ENCODE data around the gene SEMA5A.

The SEMA5A gene

GRCh38 chr5:9251379-9251980 is 294.4 kb downstream of the SEMA5A start:
- no peak for TF ChIP-seq CTCF (IDR thresholded peaks at IDR 0.05; ENCODE audit: control extremely low read depth, extremely low read depth, low read depth, missing control alignments)
- POLR2A ChIA-PET: no interaction called here
- DNase-seq (ENCODE audit: extremely low spot score): no peak
- CTCF ChIA-PET: interaction anchor here (1.4 kb wide), 1 partner anchor 16 kb away, joined by 3 read pairs; no protein-coding TSS in a partner anchor

DNA sequence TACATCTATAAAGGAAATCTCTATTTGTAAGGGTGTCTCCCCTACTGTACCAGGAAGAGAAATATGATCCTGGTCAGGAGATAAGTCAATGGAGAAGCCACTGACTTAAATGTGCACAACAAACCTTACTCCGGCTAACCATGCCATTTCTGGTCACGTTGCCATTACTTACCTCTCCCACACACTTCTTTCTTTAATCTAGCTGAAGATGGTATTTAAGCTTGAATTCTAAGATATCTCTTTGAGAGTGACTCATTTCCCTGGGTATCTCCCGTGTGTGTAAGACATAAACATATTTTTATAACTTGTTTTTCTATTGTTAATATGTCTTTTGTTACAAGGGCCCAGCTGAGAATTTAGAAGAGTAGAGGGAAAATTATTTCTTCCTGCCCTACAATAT is 296.6 kb downstream of the SEMA5A start:
- ChIA-PET CTCF (interaction anchor here (1.0 kb wide), 1 partner anchor 96 kb away, joined by 3 read pairs; no protein-coding TSS in a partner anchor), POLR2A (no interaction called here)
- DNase-seq (ENCODE audit: extremely low spot score): no peak
- TF ChIP-seq CTCF (IDR thresholded peaks at IDR 0.05; ENCODE audit: control extremely low read depth, extremely low read depth, low read depth, missing control alignments): no peak

GRCh38 chr5:9245071-9245470 is 300.8 kb downstream of the SEMA5A start:
- POLR2A ChIA-PET: no interaction called here
- CTCF ChIA-PET: no interaction called here
- DNase-seq (ENCODE audit: extremely low spot score): no peak
- no peak for TF ChIP-seq CTCF (IDR thresholded peaks at IDR 0.05; ENCODE audit: control extremely low read depth, extremely low read depth, low read depth, missing control alignments)

GRCh38 chr5:9244417-9244816 is 301.5 kb downstream of the SEMA5A start:
- no peak for DNase-seq (ENCODE audit: extremely low spot score)
- CTCF ChIA-PET: no interaction called here
- no peak for TF ChIP-seq CTCF (IDR thresholded peaks at IDR 0.05; ENCODE audit: control extremely low read depth, extremely low read depth, low read depth, missing control alignments)
- POLR2A ChIA-PET: no interaction called here

GRCh38 chr5:9241479-9242305 is 304.2 kb downstream of the SEMA5A start:
- CTCF ChIA-PET: interaction anchor here (1.2 kb wide), 1 partner anchor 34 kb away, joined by 3 read pairs; no protein-coding TSS in a partner anchor
- POLR2A ChIA-PET: no interaction called here

DNA sequence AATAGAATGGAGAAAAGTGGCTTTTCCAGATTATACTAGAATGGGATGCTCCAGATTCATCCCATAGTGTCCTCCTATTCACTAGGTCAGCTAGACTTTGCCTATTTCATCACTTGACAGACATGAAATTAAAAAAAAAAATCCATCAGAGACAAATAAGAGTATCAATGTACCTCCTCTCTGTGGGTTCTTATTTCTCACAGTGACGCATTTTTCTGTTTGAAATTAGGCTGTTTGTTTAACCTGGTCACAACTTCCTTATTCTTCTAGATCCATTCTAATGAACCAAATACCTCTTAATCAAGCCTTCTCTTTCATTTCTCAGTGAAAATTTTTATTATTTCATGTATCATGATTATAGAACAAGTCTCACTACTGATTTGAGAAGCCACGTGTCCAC is 305.4 kb downstream of the SEMA5A start:
- TF ChIP-seq CTCF (IDR thresholded peaks at IDR 0.05; ENCODE audit: control extremely low read depth, extremely low read depth, low read depth, missing control alignments): no peak
- no peak for DNase-seq (ENCODE audit: extremely low spot score)
- CTCF ChIA-PET: interaction anchor here (1.3 kb wide), 1 partner anchor 13 kb away, joined by 3 read pairs; no protein-coding TSS in a partner anchor
- POLR2A ChIA-PET: no interaction called here

More at GRCh38 chr5:9241479-9242305, 304.2 kb downstream of the SEMA5A start:
- no peak for DNase-seq (ENCODE audit: extremely low spot score)
- no peak for TF ChIP-seq CTCF (IDR thresholded peaks at IDR 0.05; ENCODE audit: control extremely low read depth, extremely low read depth, low read depth, missing control alignments)
